ENCODE data around the gene TEPSIN.
A peak's percentile ranks its signal among the peaks of the same experiment; 100 is the strongest.

TEPSIN gene

GRCh38 chr17:81238815-81239713, at the start of gene TEPSIN, which contains the start of gene NDUFAF8:
TSS of gene TEPSIN (minus strand) at chr17:81239055. CDS start at chr17:81239033, 22 bp downstream.
TSS of gene NDUFAF8 (plus strand) at chr17:81239318. CDS start at chr17:81239364, 46 bp downstream.
- DNase-seq (ENCODE audit: low spot score) = peak; percentile 99

- no peak for DNase-seq (ENCODE audit: low spot score)
Measured at GRCh38 chr17:81287741-81288430, 49.0 kb upstream of the TEPSIN start.

- no peak for DNase-seq (ENCODE audit: low spot score)
Measured at GRCh38 chr17:81287152-81287551, 48.3 kb upstream of the TEPSIN start.

GRCh38 chr17:81286491-81287145, 47.8 kb upstream of the TEPSIN start:
- DNase-seq (ENCODE audit: low spot score) = no peak

GRCh38 chr17:81285894-81286293, 47.0 kb upstream of the TEPSIN start:
- no peak for DNase-seq (ENCODE audit: low spot score)

- DNase-seq (ENCODE audit: low spot score) = peak; percentile 74
Measured at GRCh38 chr17:81285179-81285878, 46.5 kb upstream of the TEPSIN start.

GRCh38 chr17:81282876-81283275, 44.0 kb upstream of the TEPSIN start:
- DNase-seq (ENCODE audit: low spot score) = no peak

- DNase-seq (ENCODE audit: low spot score) = no peak
Measured at GRCh38 chr17:81282141-81282540, 43.3 kb upstream of the TEPSIN start.

- no peak for DNase-seq (ENCODE audit: low spot score)
Measured at GRCh38 chr17:81280571-81280970, 41.7 kb upstream of the TEPSIN start.

- peak; percentile 62 for DNase-seq (ENCODE audit: low spot score)
Measured at GRCh38 chr17:81279278-81280275, 40.7 kb upstream of the TEPSIN start.

- DNase-seq (ENCODE audit: low spot score) = no peak
Measured at GRCh38 chr17:81278831-81279230, 40.0 kb upstream of the TEPSIN start.

- no peak for DNase-seq (ENCODE audit: low spot score)
Measured at GRCh38 chr17:81277946-81278693, 39.3 kb upstream of the TEPSIN start.

- peak; percentile 74 for DNase-seq (ENCODE audit: low spot score)
Measured at GRCh38 chr17:81277421-81277820, 38.6 kb upstream of the TEPSIN start.

- DNase-seq (ENCODE audit: low spot score) = no peak
Measured at GRCh38 chr17:81276781-81277180, 37.9 kb upstream of the TEPSIN start.

GRCh38 chr17:81274471-81274855, 35.6 kb upstream of the TEPSIN start:
- DNase-seq (ENCODE audit: low spot score) = no peak

GRCh38 chr17:81273698-81274470, 35.0 kb upstream of the TEPSIN start:
- no peak for DNase-seq (ENCODE audit: low spot score)

GRCh38 chr17:81272616-81273015, 33.8 kb upstream of the TEPSIN start:
- DNase-seq (ENCODE audit: low spot score) = no peak

- no peak for DNase-seq (ENCODE audit: low spot score)
Measured at GRCh38 chr17:81271226-81271625, 32.4 kb upstream of the TEPSIN start.

GRCh38 chr17:81270279-81270678, 31.4 kb upstream of the TEPSIN start:
- DNase-seq (ENCODE audit: low spot score) = no peak
